DMS 273 treated with DMSO at 0.1 percent for 48 hours (cell line): Measurements from ENCODE around the gene TIPRL.
"Not testable (repeated sequence)": the region's sequence is repeated elsewhere in the genome, so short reads cannot be mapped to it uniquely, and the experiment has no call there.

ENCODE experiments used
- DNase-seq: peaks from one replicate; lab custom pipeline; 2025; lab: John Stamatoyannopoulos, UW

The TIPRL gene

GRCh38 chr1:168178638-168179437, at the start of gene TIPRL:
Gene TIPRL (plus strand): TSS chr1:168178962. CDS start chr1:168179078, 116 bp downstream.
- DNase-seq, result peak; percentile 98

- no peak for DNase-seq
Observed at GRCh38 chr1:168129933-168130332, 48.8 kb upstream of the TIPRL start.

GRCh38 chr1:168134132-168134531, 44.6 kb upstream of the TIPRL start:
- no peak for DNase-seq

- no peak for DNase-seq
Observed at GRCh38 chr1:168134642-168135041, 44.1 kb upstream of the TIPRL start.

- no peak for DNase-seq
Observed at GRCh38 chr1:168135116-168135920, 43.4 kb upstream of the TIPRL start.

- DNase-seq, result no peak
Observed at GRCh38 chr1:168135921-168136708, 42.6 kb upstream of the TIPRL start.

GRCh38 chr1:168136709-168137514, 41.9 kb upstream of the TIPRL start, which contains the start of gene GPR161:
Gene GPR161 (minus strand): TSS chr1:168136930. CDS start chr1:168104850, 32,080 bp downstream.
- DNase-seq, result no peak

GRCh38 chr1:168137515-168137821, 41.3 kb upstream of the TIPRL start:
- no peak for DNase-seq

GRCh38 chr1:168138134-168138533, 40.6 kb upstream of the TIPRL start:
- no peak for DNase-seq

GRCh38 chr1:168139070-168139469, 39.7 kb upstream of the TIPRL start:
- DNase-seq, result no peak

- no peak for DNase-seq
Observed at GRCh38 chr1:168141871-168142385, 36.8 kb upstream of the TIPRL start.

- peak; percentile 48 for DNase-seq
Observed at GRCh38 chr1:168145184-168146159, 33.3 kb upstream of the TIPRL start.

- no peak for DNase-seq
Observed at GRCh38 chr1:168146160-168146539, 32.6 kb upstream of the TIPRL start.

GRCh38 chr1:168146626-168147025, 32.1 kb upstream of the TIPRL start:
- no peak for DNase-seq

GRCh38 chr1:168148916-168149315, 29.8 kb upstream of the TIPRL start:
- DNase-seq, result peak; percentile 12

GRCh38 chr1:168150283-168150682, 28.5 kb upstream of the TIPRL start:
- DNase-seq, result no peak

GRCh38 chr1:168151935-168152334, 26.8 kb upstream of the TIPRL start:
- no peak for DNase-seq

- DNase-seq, result not testable (repeated sequence)
Observed at GRCh38 chr1:168154707-168155106, 24.1 kb upstream of the TIPRL start.

- DNase-seq, result no peak
Observed at GRCh38 chr1:168155910-168156309, 22.9 kb upstream of the TIPRL start.

GRCh38 chr1:168157638-168158037, 21.1 kb upstream of the TIPRL start:
- DNase-seq, result no peak
